Ascending aorta (tissue), 2 donors: ENCODE data around the gene KLF2. TPM values are rescaled to one million over a fixed set of nuclear protein-coding genes. Genes with fewer than 3 reads are reported as not detected.

Experiments
- DNase-seq, 2 donors: peaks; one replicate each; pipeline ENCODE4 v3.0.0-alpha.2; 2019; ENCODE audit warnings: low spot score in 2 of 2
- H3K27ac ChIP-seq, 2 donors: fragments of 200-600 bp; sonication (generic); one replicate each; pipeline ENCODE4 v1.5.1; 2016 to 2017; ENCODE audit warnings: mild to moderate bottlenecking in 1 of 2
- H3K27me3 ChIP-seq: fragments of 200-600 bp; sonication (generic); one replicate; pipeline ENCODE4 v1.5.1; 2017
- H3K36me3 ChIP-seq, 2 donors: fragments of 200-600 bp; sonication (generic); one replicate each; pipeline ENCODE4 v1.5.1; 2016
- H3K4me1 ChIP-seq, 2 donors: fragments of 200-600 bp; sonication (generic); one replicate each; pipeline ENCODE4 v1.5.1; 2016 to 2017; ENCODE audit warnings: mild to moderate bottlenecking in 1 of 2
- H3K4me3 ChIP-seq, 2 donors: fragments of 200-600 bp; sonication (generic); one replicate each; pipeline ENCODE4 v1.5.1; 2016 to 2017; ENCODE audit warnings: mild to moderate bottlenecking in 1 of 2
- H3K9me3 ChIP-seq, 2 donors: fragments of 200-600 bp; sonication (generic); one replicate each; pipeline ENCODE4 v1.5.1; 2016
- CTCF ChIP-seq, 3 experiments: fragments of 200-600 bp in 2 of 3; fragments of 450-650 bp in 1 of 3; sonication (generic) in 2 of 3; IDR thresholded peaks; one replicate each; pipeline ENCODE4 v1.5.1; 2016 to 2019; ENCODE audit warnings: antibody characterized with exemption in 3 of 3, mild to moderate bottlenecking in 1 of 3, moderate library complexity in 1 of 3
- intact Hi-C: fragments of 100-400 bp; cut with DNase I; formaldehyde crosslinking; loops from one replicate; pipeline ENCODE4 v1.15.1; 2023
- total RNA-seq: library from RNA; depleted of rRNA; stranded (reverse); fragments of >200 nt; gene quantifications from one replicate; pipeline ENCODE4 v1.1.0, GENCODE V29; 2016

The KLF2 gene
- total RNA-seq, 1 donor from 2014 or later, result 281 TPM

- Histone ChIP-seq H3K36me3 (peaks cover 27 to 30% of the 10 kb centered on the region in 2 donors), H3K4me1 (peaks cover 6 to 8% of the 10 kb centered on the region in 2 donors)
- DNase-seq, result no peak
Measured at GRCh38 chr19:16376649-16377048, 52.0 kb downstream of the KLF2 start.

GRCh38 chr19:16377521-16377920, 52.9 kb downstream of the KLF2 start:
- no peak overlapping the region for H3K27ac ChIP-seq
- H3K4me3 ChIP-seq, result no peak overlapping the region
- peaks cover 27 to 30% of the 10 kb centered on the region in 2 donors for H3K36me3 ChIP-seq
- intact Hi-C loops, result no loop called here
- peaks cover 9 to 12% of the 10 kb centered on the region in 2 donors for H3K4me1 ChIP-seq
- no peak for DNase-seq
- H3K27me3 ChIP-seq, result no peaks in the 10 kb centered on the region
- no peak for TF ChIP-seq CTCF (IDR thresholded peaks at IDR 0.05)
- H3K9me3 ChIP-seq, result no peaks in the 10 kb centered on the region

More at GRCh38 chr19:16376649-16377048, 52.0 kb downstream of the KLF2 start:
- Histone ChIP-seq H3K27me3 (no peaks in the 10 kb centered on the region), H3K4me3 (no peak overlapping the region), H3K9me3 (no peaks in the 10 kb centered on the region), H3K27ac (no peak overlapping the region)
- TF ChIP-seq CTCF (IDR thresholded peaks at IDR 0.05), result no peak
- intact Hi-C loops, result no loop called here

Other genes with a start within 250 kb of the KLF2 start
- gene TPM4, start 248.3 kb upstream of the KLF2 start, total RNA-seq, result 619 TPM
- gene RAB8A, start 212.9 kb upstream of the KLF2 start, total RNA-seq, result 35.1 TPM
- gene HSH2D, start 181.1 kb upstream of the KLF2 start, total RNA-seq, result not detected
- not detected for gene CIB3, start 151.3 kb upstream of the KLF2 start, total RNA-seq
- gene FAM32A, start 139.4 kb upstream of the KLF2 start, total RNA-seq, result 74.4 TPM
- gene AP1M1, start 126.9 kb upstream of the KLF2 start, total RNA-seq, result 162 TPM
- gene EPS15L1, start 147.1 kb downstream of the KLF2 start, total RNA-seq, result 52.4 TPM
- gene CALR3, start 171.3 kb downstream of the KLF2 start, total RNA-seq, result not detected
- gene C19orf44, start 171.6 kb downstream of the KLF2 start, total RNA-seq, result 5.1 TPM
- gene CHERP, start 217.6 kb downstream of the KLF2 start, total RNA-seq, result 13.8 TPM
- 56.3 TPM for gene SLC35E1, start 247.6 kb downstream of the KLF2 start, total RNA-seq